ENCODE data around the gene GRK5. TPM values are rescaled to one million over a fixed set of nuclear protein-coding genes. Genes with fewer than 3 reads are reported as not detected.

GRK5 gene
- total RNA-seq, 1 donor from 2014 or later, result 68.7 TPM

GRCh38 chr10:119166118-119166500 lies 41.3 kb upstream of the GRK5 start:
- H3K4me1 ChIP-seq, result peaks cover 23% of the 10 kb centered on the region
- peak overlapping the region; percentile 88 for H3K4me3 ChIP-seq
- DNase-seq (no peak), ATAC-seq (no peak)
- peaks cover 37% of the 10 kb centered on the region for H3K36me3 ChIP-seq
- H3K27me3 ChIP-seq (ENCODE audit: low read depth), result no peaks in the 10 kb centered on the region
- intact Hi-C loops (cut with DNase I), result no loop called here
- H3K9me3 ChIP-seq, result no peaks in the 10 kb centered on the region
- H3K27ac ChIP-seq, result peak overlapping the region; percentile 91
- TF ChIP-seq CTCF (IDR thresholded peaks at IDR 0.05), result no peak

GRCh38 chr10:119166564-119166963 lies 40.8 kb upstream of the GRK5 start:
- intact Hi-C loops (cut with DNase I), result no loop called here
- H3K36me3 ChIP-seq, result peaks cover 38% of the 10 kb centered on the region
- no peaks in the 10 kb centered on the region for H3K9me3 ChIP-seq
- peak overlapping the region; percentile 88 for H3K4me3 ChIP-seq
- H3K27ac ChIP-seq, result peak overlapping the region; percentile 91
- ATAC-seq (no peak), DNase-seq (no peak)
- peaks cover 23% of the 10 kb centered on the region for H3K4me1 ChIP-seq
- no peaks in the 10 kb centered on the region for H3K27me3 ChIP-seq (ENCODE audit: low read depth)
- TF ChIP-seq CTCF (IDR thresholded peaks at IDR 0.05), result no peak

- intact Hi-C loops (cut with DNase I), result no loop called here
- no peak for TF ChIP-seq CTCF (IDR thresholded peaks at IDR 0.05)
- H3K27ac ChIP-seq, result no peak overlapping the region
- ATAC-seq (no peak), DNase-seq (no peak)
- H3K9me3 ChIP-seq, result no peaks in the 10 kb centered on the region
- H3K4me3 ChIP-seq, result no peak overlapping the region
- no peaks in the 10 kb centered on the region for H3K27me3 ChIP-seq (ENCODE audit: low read depth)
- peaks cover 23% of the 10 kb centered on the region for H3K4me1 ChIP-seq
- peaks cover 42% of the 10 kb centered on the region for H3K36me3 ChIP-seq
Measured at GRCh38 chr10:119167041-119167440, 40.3 kb upstream of the GRK5 start.

GRCh38 chr10:119174109-119174508 lies 33.3 kb upstream of the GRK5 start:
- intact Hi-C loops (cut with DNase I), result no loop called here
- no peak for DNase-seq
- TF ChIP-seq CTCF (IDR thresholded peaks at IDR 0.05), result no peak
- H3K27ac ChIP-seq, result no peak overlapping the region
- ATAC-seq, result no peak
- H3K4me3 ChIP-seq, result no peak overlapping the region
- H3K9me3 ChIP-seq, result no peaks in the 10 kb centered on the region
- no peaks in the 10 kb centered on the region for H3K27me3 ChIP-seq (ENCODE audit: low read depth)
- H3K36me3 ChIP-seq, result peaks cover 72% of the 10 kb centered on the region
- peaks cover 23% of the 10 kb centered on the region for H3K4me1 ChIP-seq

- Histone ChIP-seq H3K9me3 (no peaks in the 10 kb centered on the region), H3K27ac (no peak overlapping the region), H3K36me3 (peaks cover 53% of the 10 kb centered on the region), H3K4me1 (peaks cover 25% of the 10 kb centered on the region), H3K27me3 (ENCODE audit: low read depth) (no peaks in the 10 kb centered on the region), H3K4me3 (no peak overlapping the region)
- DNase-seq (no peak), ATAC-seq (no peak)
- intact Hi-C loops (cut with DNase I), result no loop called here
- no peak for TF ChIP-seq CTCF (IDR thresholded peaks at IDR 0.05)
Measured at GRCh38 chr10:119176166-119176565, 31.2 kb upstream of the GRK5 start.
